ENCODE measurements around the gene ZNG1F.
"Not testable (repeated sequence)": the region's sequence is repeated elsewhere in the genome, so short reads cannot be mapped to it uniquely, and the experiment has no call there.

DNA sequence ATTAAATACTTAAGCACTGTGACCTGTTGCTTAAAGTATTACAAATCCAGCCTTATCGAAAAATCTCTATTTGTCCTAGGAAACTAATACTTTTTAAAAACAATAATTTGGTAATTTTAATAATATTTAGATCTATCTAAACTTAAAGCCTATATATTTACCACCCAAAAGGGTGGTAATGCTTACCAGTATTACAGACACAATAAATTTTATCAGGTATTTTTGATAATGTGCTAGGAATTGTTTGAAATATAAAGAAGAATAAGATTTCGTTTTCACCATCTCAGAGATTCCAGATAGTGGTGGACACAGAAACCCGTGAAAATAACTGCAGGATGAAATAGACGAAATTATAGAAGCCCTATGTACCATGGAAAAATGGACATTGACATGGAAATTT lies 68.4 kb downstream of the ZNG1F start:
- not testable (repeated sequence) for TF ChIP-seq YY1 (IDR thresholded peaks at IDR 0.05; ENCODE audit: insufficient read depth, insufficient read length); ZNF274 (IDR thresholded peaks at IDR 0.05; ENCODE audit: low read depth, low read length)
